Tibial nerve (tissue), 4 donors: ENCODE measurements around the gene CYP2B6. TPM values are rescaled to one million over a fixed set of nuclear protein-coding genes. Genes with fewer than 3 reads are reported as not detected.

Source experiments
- DNase-seq, 2 donors: peaks; one replicate each; pipeline ENCODE4 v3.0.0-alpha.2; 2019; ENCODE audit warnings: low spot score in 2 of 2
- H3K27ac ChIP-seq, 4 donors: fragments of 200-600 bp; sonication (generic) in 3 of 4; one replicate each; pipeline ENCODE4 v1.5.1; 2017 to 2019; ENCODE audit warnings: mild to moderate bottlenecking in 1 of 4
- H3K27me3 ChIP-seq, 2 donors: fragments of 200-600 bp; sonication (generic) in 1 of 2; one replicate each; pipeline versions ENCODE4 v1.5.1 to v1.6.0; 2017 to 2019
- H3K36me3 ChIP-seq, 3 donors: fragments of 200-600 bp; sonication (generic); one replicate each; pipeline ENCODE4 v1.5.1; 2018 to 2019
- H3K4me1 ChIP-seq, 4 donors: fragments of 200-600 bp; sonication (generic) in 3 of 4; one replicate each; pipeline ENCODE4 v1.5.1; 2017 to 2019
- H3K4me3 ChIP-seq, 4 donors: fragments of 200-600 bp; sonication (generic) in 3 of 4; one replicate each; pipeline ENCODE4 v1.5.1; 2017 to 2019; ENCODE audit warnings: mild to moderate bottlenecking in 1 of 4, moderate library complexity in 1 of 4
- H3K9me3 ChIP-seq, 4 donors: fragments of 200-600 bp; sonication (generic) in 3 of 4; one replicate each; pipeline ENCODE4 v1.5.1; 2017 to 2019
- CTCF ChIP-seq, 5 experiments: fragments of 200-600 bp in 3 of 5; fragments of 450-650 bp in 2 of 5; sonication (generic) in 3 of 5; IDR thresholded peaks; one replicate each; pipeline ENCODE4 v1.5.1; 2016 to 2019; ENCODE audit warnings: antibody characterized with exemption in 5 of 5, mild to moderate bottlenecking in 3 of 5, moderate library complexity in 2 of 5
- EP300 ChIP-seq, 2 donors: sonication (generic); formaldehyde crosslinking; IDR thresholded peaks; one replicate each; pipeline ENCODE4 v1.6.1; 2017; ENCODE audit warnings: antibody characterized with exemption in 2 of 2, mild to moderate bottlenecking in 1 of 2
- POLR2A ChIP-seq, 2 donors: fragments of 450-650 bp; IDR thresholded peaks; one replicate each; pipeline ENCODE4 v1.6.1; 2017; ENCODE audit warnings: antibody characterized with exemption in 2 of 2, mild to moderate bottlenecking in 2 of 2, moderate library complexity in 2 of 2
- WGBS, 2 donors: methylation state at CpG; one replicate each; pipeline ENCODE4 v1.1.5; 2018; 5-methylcytosine and 5-hydroxymethylcytosine counted together
- total RNA-seq, 4 donors: library from RNA; depleted of rRNA; stranded (reverse); fragments of >200 nt; gene quantifications; one replicate each; pipeline ENCODE4 v1.1.0, GENCODE V29; 2016

Gene CYP2B6
- not detected for total RNA-seq

- TF ChIP-seq CTCF (IDR thresholded peaks at IDR 0.05) (no peak), POLR2A (IDR thresholded peaks at IDR 0.05) (no peak), EP300 (IDR thresholded peaks at IDR 0.05) (no peak)
- H3K4me1 ChIP-seq: no peaks in the 10 kb centered on the region
- DNase-seq: no peak
- peaks cover 0 to 25% (median 0%) of the 10 kb centered on the region in 4 donors for H3K9me3 ChIP-seq
- no peak within 1 kb of the TSS for H3K27ac ChIP-seq
- WGBS, 2 donors: 73 to 82% methylated on average over 2 of the region's 2 CpGs
- H3K36me3 ChIP-seq: no peaks in the 10 kb centered on the region
- H3K27me3 ChIP-seq: no peaks in the 10 kb centered on the region
- H3K4me3 ChIP-seq: no peak within 1 kb of the TSS
Observed at GRCh38 chr19:40990972-40991381, at the start of gene CYP2B6. Gene CYP2B6, plus strand, starts transcription at chr19:40991282. Its CDS starts 24 bp downstream, at chr19:40991306.

GRCh38 chr19:40941481-40942219 lies 49.4 kb upstream of the CYP2B6 start:
- WGBS, 2 donors: 76 to 77% methylated on average over 9 of the region's 9 CpGs
- H3K27me3 ChIP-seq: no peaks in the 10 kb centered on the region
- H3K9me3 ChIP-seq: no peaks in the 10 kb centered on the region
- DNase-seq: no peak
- H3K4me1 ChIP-seq: no peaks in the 10 kb centered on the region
- H3K27ac ChIP-seq: no peak overlapping the region
- no peak overlapping the region for H3K4me3 ChIP-seq
- TF ChIP-seq EP300 (IDR thresholded peaks at IDR 0.05) (no peak), POLR2A (IDR thresholded peaks at IDR 0.05) (no peak), CTCF (IDR thresholded peaks at IDR 0.05) (no peak)
- H3K36me3 ChIP-seq: no peaks in the 10 kb centered on the region

- 71 to 74% methylated on average over 2 of the region's 2 CpGs for WGBS, 2 donors
- no peak for DNase-seq
- no peak overlapping the region for H3K27ac ChIP-seq
- H3K36me3 ChIP-seq: no peaks in the 10 kb centered on the region
- TF ChIP-seq CTCF (IDR thresholded peaks at IDR 0.05) (no peak), POLR2A (IDR thresholded peaks at IDR 0.05) (no peak), EP300 (IDR thresholded peaks at IDR 0.05) (no peak)
- no peaks in the 10 kb centered on the region for H3K9me3 ChIP-seq
- H3K27me3 ChIP-seq: no peaks in the 10 kb centered on the region
- no peak overlapping the region for H3K4me3 ChIP-seq
- no peaks in the 10 kb centered on the region for H3K4me1 ChIP-seq
Observed at GRCh38 chr19:40945645-40946044, 45.4 kb upstream of the CYP2B6 start.

- no peaks in the 10 kb centered on the region for H3K36me3 ChIP-seq
- TF ChIP-seq EP300 (IDR thresholded peaks at IDR 0.05) (no peak), POLR2A (IDR thresholded peaks at IDR 0.05) (no peak), CTCF (IDR thresholded peaks at IDR 0.05) (no peak)
- H3K27ac ChIP-seq: no peak overlapping the region
- peaks cover 0 to 10% (median 0%) of the 10 kb centered on the region in 4 donors for H3K9me3 ChIP-seq
- no peaks in the 10 kb centered on the region for H3K4me1 ChIP-seq
- H3K27me3 ChIP-seq: no peaks in the 10 kb centered on the region
- no peak for DNase-seq
- no peak overlapping the region for H3K4me3 ChIP-seq
- WGBS, 2 donors: 84 to 87% methylated on average over 2 of the region's 2 CpGs
Observed at GRCh38 chr19:40947114-40947513, 44.0 kb upstream of the CYP2B6 start.

- DNase-seq: no peak
- Histone ChIP-seq H3K27me3 (no peaks in the 10 kb centered on the region), H3K9me3 (peaks cover 0 to 10% (median 0%) of the 10 kb centered on the region in 4 donors), H3K4me3 (no peak overlapping the region), H3K27ac (no peak overlapping the region), H3K4me1 (no peaks in the 10 kb centered on the region), H3K36me3 (no peaks in the 10 kb centered on the region)
- no peak for TF ChIP-seq EP300 (IDR thresholded peaks at IDR 0.05)
- no peak for TF ChIP-seq CTCF (IDR thresholded peaks at IDR 0.05)
- WGBS, 2 donors: 43 to 65% methylated on average over 2 of the region's 2 CpGs
Observed at GRCh38 chr19:40947573-40947972, 43.5 kb upstream of the CYP2B6 start.
